Measurements from ENCODE around the gene ACAT1.
"Not testable (repeated sequence)": the region's sequence is repeated elsewhere in the genome, so short reads cannot be mapped to it uniquely, and the experiment has no call there.

The ACAT1 gene

GRCh38 chr11:108144615-108145014 is 23.2 kb downstream of the ACAT1 start:
- in situ Hi-C loops (cut with MboI; ENCODE audit: low sequenced_read_pairs) = no loop called here

- in situ Hi-C loops (cut with MboI; ENCODE audit: low sequenced_read_pairs) = no loop called here
Measured at GRCh38 chr11:108147150-108147549, 25.8 kb downstream of the ACAT1 start.

- in situ Hi-C loops (cut with MboI; ENCODE audit: low sequenced_read_pairs) = no loop called here
Measured at GRCh38 chr11:108148556-108148955, 27.2 kb downstream of the ACAT1 start.

GRCh38 chr11:108154591-108154990 is 33.2 kb downstream of the ACAT1 start:
- in situ Hi-C loops (cut with MboI; ENCODE audit: low sequenced_read_pairs) = no loop called here

GRCh38 chr11:108160970-108161566 is 39.7 kb downstream of the ACAT1 start:
- in situ Hi-C loops (cut with MboI; ENCODE audit: low sequenced_read_pairs) = no loop called here

- in situ Hi-C loops (cut with MboI; ENCODE audit: low sequenced_read_pairs) = not testable (repeated sequence)
Measured at GRCh38 chr11:108162878-108163277, 41.5 kb downstream of the ACAT1 start.

- in situ Hi-C loops (cut with MboI; ENCODE audit: low sequenced_read_pairs) = no loop called here
Measured at GRCh38 chr11:108167624-108168023, 46.3 kb downstream of the ACAT1 start.

GRCh38 chr11:108170184-108170583 is 48.8 kb downstream of the ACAT1 start:
- in situ Hi-C loops (cut with MboI; ENCODE audit: low sequenced_read_pairs) = no loop called here

- in situ Hi-C loops (cut with MboI; ENCODE audit: low sequenced_read_pairs) = no loop called here
Measured at GRCh38 chr11:108177570-108177969, 56.2 kb downstream of the ACAT1 start.

GRCh38 chr11:108193725-108194124 is 72.4 kb downstream of the ACAT1 start:
- in situ Hi-C loops (cut with MboI; ENCODE audit: low sequenced_read_pairs) = no loop called here

GRCh38 chr11:108196901-108197300 is 75.5 kb downstream of the ACAT1 start:
- in situ Hi-C loops (cut with MboI; ENCODE audit: low sequenced_read_pairs) = no loop called here
